GM19397 (cell line): ENCODE data around the gene LTBP3.
"Not testable (repeated sequence)": the region's sequence is repeated elsewhere in the genome, so short reads cannot be mapped to it uniquely, and the experiment has no call there.

Experiments
- ATAC-seq: cut with Tn5 transposase; IDR thresholded peaks from one replicate; pipeline ENCODE4 v1.9.1; 2021; ENCODE audit warnings: mild to moderate bottlenecking, moderate library complexity; ENCODE audit not compliant: unreplicated experiment

The LTBP3 gene

DNA sequence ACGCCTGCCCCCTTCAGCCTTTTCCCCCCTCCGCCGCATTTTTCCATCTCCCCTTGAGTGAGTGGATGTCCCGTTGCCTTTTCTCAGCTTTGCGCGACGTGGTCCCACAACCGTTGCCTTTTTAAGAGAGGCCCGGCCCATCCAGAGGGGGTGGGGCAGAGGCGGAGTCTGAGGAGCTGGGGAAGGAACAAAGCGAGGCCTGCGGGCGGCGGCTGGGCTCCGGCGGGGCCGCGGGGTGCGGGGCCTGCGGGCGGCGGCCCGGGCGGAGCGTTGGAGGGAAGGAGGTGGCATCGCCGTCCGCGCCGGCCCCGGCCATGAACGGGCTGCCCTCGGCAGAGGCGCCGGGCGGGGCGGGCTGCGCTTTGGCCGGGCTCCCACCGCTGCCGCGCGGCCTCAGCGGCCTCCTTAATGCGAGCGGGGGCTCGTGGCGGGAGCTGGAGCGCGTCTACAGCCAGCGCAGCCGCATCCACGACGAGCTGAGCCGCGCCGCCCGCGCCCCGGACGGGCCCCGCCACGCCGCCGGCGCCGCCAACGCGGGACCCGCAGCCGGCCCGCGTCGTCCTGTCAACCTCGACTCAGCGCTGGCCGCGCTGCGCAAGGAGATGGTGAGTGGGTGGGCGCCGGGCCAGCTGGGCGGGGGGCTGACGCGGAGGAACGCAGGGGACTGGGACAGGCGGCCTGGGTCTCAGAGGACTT lies 14.3 kb upstream of the LTBP3 start, which contains the start of gene FAM89B:
TSS of gene FAM89B (plus strand) at position 183 of the 696 bp plus-strand sequence. CDS start at position 315, 132 bp downstream.
- ATAC-seq, result no peak

DNA sequence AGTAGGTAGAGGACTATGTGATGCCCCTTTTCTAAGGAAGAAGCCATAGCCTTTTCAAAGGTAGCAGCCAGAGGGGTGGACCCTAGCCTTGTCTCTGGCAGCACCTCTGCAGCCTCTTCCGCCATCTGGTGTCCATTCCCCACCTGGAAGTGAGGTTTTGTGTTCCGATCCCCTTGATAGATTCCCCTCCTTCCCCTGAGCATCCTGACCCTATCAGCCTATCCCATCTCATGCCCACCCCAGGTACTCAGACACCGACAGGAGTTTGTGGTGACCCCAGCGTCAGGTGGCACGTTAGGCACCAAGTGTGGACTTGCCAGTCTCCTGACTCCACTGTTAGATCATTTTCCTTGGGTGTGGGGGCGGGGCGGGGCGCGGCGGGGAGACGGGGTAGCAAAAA lies 13.8 kb upstream of the LTBP3 start:
- no peak for ATAC-seq

DNA sequence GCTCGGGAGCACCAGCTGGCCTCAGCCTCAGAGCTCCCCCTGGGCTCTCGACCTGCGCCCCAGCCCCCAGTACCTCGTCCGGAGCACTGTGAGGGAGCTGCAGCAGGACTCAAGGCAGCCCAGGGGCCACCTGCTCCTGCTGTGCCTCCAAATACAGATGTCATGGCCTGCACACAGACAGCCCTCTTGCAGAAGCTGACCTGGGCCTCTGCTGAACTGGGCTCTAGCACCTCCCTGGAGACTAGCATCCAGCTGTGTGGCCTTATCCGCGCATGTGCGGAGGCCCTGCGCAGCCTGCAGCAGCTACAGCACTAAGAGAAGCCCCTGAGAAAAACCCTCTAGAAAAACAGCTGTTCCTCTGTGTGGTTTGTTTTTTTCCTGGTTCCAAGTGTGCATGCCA lies 13.3 kb upstream of the LTBP3 start:
- no peak for ATAC-seq

DNA sequence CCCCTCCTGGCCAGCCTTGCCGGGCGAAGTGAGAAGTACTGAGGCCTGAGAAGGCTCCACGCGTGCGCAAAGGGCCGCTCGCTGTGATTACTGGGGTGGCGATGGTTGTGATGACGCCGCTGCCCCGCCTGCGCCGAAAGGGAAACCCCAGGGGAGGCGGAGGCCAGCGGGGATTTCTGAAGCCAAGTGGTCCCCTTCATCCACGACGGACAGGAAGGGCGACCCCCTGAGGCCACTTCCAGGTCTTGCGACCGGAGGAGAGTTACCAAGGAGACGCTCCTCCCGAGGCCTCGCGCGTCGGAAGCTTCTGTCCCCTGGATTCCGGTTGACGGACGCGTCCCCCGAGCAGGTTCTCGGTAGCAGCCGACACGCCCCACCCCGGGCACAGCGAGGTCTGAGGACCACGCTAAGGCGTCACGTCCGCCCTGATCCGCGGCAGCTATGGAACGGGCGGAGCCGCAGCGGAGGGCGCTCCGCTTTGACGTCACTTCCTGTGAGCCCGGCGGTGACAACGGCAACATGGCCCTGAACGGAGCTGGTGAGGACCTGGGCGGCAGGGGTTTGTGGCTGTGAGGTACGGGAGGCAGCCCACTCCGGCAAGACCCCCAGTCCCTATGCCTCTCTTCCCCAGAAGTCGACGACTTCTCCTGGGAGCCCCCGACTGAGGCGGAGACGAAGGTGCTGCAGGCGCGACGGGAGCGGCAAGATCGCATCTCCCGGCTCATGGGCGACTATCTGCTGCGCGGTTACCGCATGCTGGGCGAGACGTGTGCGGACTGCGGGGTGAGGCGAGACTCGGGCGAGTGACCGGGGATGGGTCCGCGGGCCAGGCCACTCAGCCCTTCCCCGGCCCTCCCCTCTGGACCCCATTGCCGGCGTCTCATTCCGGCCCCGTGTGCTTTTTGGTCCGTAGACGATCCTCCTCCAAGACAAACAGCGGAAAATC lies 12.1 kb upstream of the LTBP3 start, which contains the start of gene ZNRD2:
TSS of gene ZNRD2 (plus strand) at position 505 of the 946 bp plus-strand sequence. CDS start at position 520, 15 bp downstream.
- ATAC-seq, result peak; percentile 62

DNA sequence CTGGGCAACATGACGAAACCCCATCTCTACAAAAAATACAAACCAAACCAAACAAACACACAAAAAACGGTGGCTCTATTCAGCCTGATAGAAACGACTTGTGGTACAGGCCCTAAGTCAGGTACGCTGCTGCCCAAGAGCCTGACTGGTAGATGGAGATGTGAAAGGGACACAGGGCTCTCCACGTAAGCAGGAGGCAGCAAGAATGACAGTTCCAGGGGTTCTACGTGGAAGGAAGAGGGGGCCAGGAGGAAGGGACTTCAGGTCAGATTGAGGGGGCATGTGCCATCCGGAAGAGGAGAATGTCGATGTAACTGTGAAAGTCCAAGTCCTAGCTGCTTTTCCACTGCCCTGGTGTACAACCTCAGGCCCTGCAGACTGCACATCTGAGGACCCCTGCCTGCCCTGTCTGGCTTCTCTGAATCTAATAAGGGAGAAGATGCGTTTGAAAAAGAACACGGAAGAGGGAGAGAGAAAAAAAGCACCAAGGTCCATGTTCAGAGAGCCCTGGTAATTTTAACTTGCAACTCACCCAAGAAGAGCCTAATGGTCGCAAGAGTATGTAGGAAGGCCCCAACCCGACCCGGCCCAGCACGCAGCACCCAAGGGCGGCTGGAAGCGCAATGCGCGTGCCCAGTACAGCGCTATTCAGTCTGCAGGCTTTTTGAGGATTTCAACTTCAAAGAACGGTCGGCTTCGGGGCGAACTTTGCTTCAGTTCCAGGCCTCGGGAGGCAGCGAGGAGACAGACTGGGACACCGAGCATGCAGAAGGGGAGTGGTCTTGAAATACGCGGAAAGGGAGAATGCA lies 11.2 kb upstream of the LTBP3 start:
- ATAC-seq, result peak; percentile 9

DNA sequence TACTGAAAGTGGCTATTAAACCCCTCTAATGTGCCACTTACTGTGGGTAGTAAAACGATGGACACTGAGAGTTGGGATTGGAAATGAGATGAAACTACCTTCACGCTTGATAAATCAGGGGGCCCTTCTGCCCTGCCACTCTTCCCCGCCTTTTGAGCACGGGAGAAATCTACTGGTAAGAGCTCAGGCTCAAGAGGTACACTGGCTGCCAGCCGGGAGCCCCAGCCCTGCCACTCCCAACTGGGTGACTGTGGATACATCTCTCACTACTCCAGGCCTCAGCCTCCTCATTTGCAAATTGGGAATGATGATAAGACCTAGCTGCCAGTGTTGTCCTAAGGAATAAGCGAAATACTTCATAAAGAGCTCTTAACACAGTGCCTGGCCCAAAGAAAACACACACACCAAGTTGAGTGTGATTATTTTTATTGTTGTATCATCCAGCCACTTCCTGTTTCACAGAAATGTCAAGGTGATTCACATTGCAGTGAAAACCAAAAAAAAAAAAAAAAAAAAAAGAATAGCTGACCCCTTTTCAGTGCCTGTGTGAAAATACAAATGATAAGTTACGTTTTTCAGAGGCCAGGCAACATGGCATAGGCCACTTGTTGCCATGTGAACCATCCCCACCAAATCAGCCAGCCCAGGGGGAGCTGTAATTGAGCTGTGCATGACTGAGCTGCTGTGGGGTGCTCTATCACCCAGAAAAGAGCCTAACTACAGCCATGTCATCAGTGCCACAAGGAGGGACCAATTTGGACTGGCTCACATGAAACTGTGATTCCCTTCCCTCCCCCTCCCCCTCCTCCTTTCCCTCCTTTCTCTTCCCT lies 7.7 kb upstream of the LTBP3 start:
- ATAC-seq, result no peak

DNA sequence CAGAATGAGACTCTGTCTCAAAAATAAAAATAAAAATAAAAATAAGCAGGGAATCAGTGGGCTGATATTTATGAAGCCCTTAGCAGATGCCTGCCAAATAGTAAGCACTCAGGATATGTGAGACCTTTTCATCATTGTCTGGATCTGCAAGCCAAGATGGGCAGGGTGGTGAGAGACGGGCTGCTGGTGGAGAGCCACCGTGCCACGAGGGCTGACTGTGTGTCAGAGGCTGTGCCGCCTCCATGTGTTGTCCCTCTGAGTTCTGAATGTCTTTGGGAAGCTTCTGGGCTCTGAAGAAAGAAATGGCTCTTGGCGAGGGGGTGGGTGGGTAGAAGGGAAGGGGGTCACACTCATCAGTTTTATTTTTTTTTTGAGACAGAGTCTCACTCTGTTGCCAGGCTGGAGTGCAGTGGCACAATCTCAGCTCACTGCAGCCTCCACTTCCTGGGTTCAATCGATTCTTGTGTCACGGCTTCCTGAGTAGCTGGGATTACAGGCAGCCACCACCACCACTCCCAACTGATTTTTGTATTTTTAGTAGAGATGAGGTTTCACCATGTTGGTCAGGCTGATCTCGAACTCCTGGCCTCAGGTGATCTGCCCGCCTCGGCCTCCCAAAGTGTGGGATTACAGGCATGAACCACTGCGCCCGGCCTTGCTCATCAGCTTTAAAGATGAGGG lies 6.9 kb upstream of the LTBP3 start:
- not testable (repeated sequence) for ATAC-seq

DNA sequence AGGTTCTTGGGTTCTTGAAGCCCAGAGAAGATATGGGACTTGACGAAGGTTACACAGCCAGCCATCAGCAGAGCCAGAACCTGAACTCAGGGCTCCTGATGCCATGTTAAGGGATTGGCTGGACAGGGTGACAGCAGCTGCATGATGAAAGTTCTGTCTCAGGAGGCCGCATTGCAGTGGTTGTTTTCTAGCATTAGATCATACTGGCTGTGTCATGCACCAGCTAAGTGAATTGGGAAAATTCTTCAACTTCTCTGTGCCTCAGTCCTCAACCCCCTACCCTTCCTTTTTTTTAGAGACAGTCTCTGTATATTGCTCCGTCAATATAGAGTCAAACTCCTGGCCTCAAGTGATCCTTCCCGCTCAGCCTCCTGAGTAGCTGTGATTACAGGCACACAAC lies 5.4 kb upstream of the LTBP3 start:
- no peak for ATAC-seq

DNA sequence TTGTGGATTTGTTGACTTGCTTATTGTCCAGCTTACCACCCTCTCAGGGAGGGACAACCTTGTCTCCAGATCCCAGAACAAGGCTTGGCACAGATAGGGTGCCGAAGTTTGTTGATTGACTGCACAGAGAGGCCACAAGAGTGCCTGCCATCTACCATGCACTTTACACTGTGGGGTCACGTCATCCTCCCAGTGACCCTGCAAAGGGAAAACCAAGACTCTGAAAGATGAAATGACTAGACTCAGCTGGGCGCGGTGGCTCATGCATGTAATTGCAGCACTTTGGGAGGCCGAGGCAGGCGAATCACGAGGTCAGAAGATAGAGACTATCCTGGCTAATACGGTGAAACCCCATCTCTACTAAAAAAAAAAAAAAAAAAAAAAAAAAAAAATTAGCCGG lies 4.6 kb upstream of the LTBP3 start:
- no peak for ATAC-seq

DNA sequence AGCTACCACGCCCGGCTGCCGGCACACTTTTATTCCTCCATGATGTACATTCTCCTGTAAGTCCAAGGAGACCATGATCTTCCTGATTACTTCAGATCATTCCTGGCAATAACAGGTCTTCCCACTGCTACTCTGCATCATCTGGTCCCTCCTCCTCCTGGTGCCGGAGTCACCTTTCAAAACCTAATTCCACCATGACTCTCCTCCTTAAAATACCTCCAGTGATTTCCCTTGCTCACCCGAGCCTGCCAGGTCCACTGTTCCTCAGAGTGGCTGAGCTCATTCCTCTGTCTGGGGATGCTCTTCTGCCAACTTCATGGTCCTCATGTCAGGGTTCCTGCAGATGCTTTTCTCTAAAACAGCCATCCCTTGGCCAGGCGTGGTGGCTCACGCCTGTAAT lies 3.9 kb upstream of the LTBP3 start:
- no peak for ATAC-seq

DNA sequence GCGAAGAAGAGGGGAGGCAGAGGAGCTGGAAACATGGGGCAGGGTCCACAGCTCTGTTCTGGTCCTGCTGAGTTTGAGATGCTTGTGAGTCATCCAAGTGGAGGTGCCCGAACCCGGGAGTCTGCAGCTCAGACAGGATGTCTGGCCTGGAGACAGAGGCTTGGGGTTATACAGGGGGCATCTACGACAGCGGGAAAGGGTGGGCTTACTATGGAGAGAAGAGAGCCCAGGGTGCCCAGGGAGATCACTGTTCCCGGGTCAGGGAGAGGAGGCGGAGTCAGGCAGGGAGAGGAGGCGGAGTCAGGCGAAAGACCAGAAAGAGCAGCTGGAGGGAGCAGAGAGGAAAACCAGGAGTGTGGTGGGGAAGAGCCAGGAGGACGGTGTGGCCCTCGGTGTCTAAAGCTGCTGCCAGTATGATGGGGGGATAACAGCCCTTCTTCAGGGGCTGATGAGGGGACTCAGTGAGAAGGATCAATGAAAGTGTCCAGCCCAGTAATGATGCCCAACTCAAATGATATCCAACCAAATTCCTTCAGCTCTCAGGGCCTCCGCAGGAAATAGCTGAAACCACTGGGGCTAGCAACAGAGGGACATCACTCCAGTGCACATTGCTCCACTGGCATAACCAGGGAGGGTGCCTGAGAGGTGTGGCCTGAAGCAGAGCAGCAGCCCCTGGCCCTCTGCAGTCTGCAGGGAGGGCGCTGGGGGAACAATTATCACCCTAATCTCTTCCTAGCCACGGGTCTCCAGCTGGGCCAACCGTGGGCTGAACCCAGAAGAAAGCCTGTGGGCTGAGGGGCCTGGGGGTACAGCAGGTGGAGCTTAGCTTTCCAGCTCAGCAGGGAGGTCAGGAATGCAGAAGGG lies 2.6 kb upstream of the LTBP3 start:
- no peak for ATAC-seq

DNA sequence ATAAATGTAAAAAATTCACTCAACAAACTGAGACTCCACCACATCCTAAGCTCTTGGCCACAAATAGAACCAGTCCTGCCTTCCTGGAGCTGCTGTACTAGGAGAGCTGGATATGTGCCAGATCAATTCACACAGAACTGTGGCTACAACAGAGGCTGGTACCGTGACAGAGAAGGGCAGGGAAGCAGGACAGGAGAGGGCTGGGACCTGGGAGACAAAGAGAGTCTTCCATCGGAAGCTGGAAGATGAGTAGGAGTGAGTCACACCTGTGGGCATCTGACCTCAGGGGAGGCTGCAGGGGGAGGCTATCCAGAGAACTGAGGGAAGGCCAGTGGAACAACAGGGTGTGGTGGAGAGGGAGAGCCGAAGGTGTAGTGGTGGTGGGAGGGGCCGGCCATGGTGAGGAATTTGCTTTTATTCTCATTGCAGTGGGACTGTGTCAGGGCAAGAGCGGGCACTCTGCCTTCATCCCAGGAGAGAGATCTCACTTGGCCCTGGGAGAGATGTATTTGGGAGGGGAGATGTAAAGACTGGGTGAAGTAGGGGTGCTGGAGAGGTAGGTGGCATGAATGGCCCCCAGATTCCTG lies 1.9 kb upstream of the LTBP3 start:
- no peak for ATAC-seq

DNA sequence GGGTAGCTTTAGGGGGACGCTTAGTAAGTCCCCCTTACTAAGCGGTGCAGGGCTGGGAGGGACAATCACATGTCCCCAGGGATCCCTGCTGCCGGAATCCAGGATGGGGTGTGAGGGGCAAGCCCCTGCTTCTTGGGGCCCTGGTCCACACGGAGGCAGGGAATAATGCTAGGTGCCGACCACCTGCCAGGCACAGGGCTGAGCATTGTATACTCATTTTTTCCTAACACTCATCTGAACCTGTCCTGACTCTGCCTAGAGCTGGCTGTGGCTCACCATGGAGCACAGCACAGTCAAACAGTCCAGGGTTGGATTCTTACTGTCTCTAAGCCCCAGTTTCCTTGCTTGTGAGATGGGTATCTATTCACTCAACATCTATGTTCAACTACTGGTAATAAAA lies 1.4 kb upstream of the LTBP3 start:
- ATAC-seq, result no peak

DNA sequence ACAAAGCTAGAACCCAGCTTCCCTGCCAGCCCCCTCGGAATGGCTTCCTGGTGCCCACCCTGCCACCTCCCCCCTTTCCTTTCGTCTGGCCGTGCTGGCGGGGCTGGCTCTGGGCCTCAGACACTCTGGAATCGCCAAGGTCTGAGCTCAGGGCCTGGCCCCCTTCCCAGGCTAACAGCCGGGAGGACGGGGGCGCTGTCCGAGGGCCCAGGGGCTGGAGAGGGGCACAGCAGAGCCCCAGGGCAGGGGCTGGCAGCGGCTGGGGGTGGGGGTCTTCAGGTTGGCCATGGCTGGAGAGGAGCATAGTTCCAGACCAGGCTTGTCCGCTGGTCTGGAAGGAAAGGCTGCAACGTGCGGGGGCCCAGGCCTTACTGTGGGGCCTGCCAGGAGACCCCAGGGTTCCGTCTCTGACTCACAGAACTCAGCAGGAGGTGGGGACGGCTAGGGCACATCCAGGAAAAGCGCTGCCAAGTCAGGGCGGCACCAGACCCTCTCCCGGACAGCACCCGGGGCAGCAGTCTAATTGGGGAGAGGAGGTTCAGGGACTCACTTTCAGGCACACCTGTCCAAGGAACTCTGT lies 861 bp upstream of the LTBP3 start:
- ATAC-seq, result no peak

DNA sequence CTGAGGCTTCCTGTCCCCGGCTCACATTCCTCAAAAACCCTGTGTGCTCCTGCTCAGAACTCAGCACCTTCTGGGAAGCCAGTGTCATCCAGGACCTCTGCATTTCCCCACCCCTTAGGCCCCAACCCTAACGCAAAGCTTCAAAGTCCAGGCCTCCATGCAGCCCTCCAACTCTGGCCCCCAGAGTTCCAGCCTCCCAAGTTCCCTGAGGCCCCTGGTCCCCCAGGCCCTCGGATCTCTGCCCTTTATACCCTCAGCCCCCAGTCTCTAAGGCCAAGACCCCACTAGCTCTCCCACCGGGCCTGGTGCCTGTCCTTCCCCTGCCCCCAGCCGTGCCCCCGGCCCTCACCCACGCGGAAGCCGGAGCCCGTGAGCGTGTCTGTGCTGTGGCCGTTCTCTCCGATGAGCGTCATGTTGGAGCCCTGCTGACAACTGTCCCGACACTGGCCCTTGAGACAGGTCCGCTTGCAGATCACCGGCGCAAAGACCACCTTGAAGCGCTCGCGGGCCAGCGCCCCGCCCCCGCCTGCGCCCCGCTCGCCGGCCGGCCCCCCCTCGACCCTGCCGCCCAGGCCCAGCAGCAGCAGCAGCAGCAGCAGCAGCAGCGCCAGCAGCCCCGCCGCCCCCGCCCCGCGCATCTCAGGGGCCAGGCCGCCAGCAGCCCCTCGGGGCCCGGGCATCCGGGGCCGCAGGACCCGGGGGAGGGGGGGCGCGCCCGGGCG lies 718 bp downstream of the LTBP3 start:
- ATAC-seq, result no peak

DNA sequence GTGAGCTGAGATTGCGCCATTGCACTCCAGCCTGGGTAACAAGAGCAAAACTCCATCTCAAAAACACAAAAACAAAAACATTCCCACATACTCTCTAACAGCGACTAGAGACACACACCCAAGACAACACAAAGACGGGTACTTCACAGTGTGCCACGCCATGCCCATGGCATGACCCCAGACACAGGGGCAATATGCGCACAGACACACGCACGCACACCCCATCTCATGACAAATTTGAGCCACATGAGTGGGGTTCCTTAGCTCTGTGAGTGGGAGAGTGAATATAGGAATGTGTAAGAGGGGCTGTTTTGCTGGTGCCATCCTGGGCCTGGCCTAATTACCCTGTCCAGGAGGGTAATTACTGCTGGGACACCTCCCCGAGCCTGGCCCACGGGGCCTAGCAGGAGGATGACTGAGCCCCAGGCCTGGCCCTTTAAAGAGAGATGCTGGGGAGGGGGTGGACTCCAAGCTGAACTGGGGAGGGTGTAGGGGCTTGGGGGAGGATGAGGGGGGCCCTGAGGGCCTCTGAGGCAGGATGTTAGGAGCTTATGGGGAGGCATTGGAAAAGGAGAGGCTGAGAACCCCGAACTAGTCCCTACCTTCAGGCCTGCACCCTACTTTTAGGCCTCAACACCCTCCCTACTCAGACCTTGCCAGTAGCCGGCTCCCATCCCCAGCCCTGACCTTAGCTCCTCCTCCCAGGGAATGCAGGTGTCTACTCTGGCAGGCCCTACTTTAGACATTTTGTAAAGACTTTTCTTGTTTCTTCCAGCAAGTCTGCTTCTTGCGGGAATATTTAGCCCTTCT lies 1.5 kb downstream of the LTBP3 start:
- no peak for ATAC-seq
